ENCODE data around the gene NDC1.

Gene NDC1

GRCh38 chr1:53847980-53848379, 9.9 kb upstream of the NDC1 start:
- Histone ChIP-seq H2AFZ (ENCODE audit: low read depth) (no peak overlapping the region), H3K27me3 (ENCODE audit: insufficient read depth, low read depth) (no peaks in the 10 kb centered on the region), H3K79me2 (ENCODE audit: insufficient read depth, low read depth) (no peaks in the 10 kb centered on the region), H3K4me2 (no peak overlapping the region), H3K36me3 (ENCODE audit: insufficient read depth) (no peaks in the 10 kb centered on the region), H3K4me1 (ENCODE audit: low read depth, poor library complexity, severe bottlenecking) (no peaks in the 10 kb centered on the region), H3K27ac (no peak overlapping the region), H4K20me1 (ENCODE audit: insufficient read depth) (no peaks in the 10 kb centered on the region), H3K9ac (no peak overlapping the region), H3K4me3 (IDR thresholded peaks at IDR 0.05; ENCODE audit: insufficient read depth, low read depth, low read length) (no peak overlapping the region)
- no peak for TF ChIP-seq CTCF (conservative IDR thresholded peaks at IDR 0.05; ENCODE audit: low read depth, low read length)

- Histone ChIP-seq H3K4me2 (no peak overlapping the region), H2AFZ (ENCODE audit: low read depth) (no peak overlapping the region), H3K27ac (no peak overlapping the region), H4K20me1 (ENCODE audit: insufficient read depth) (no peaks in the 10 kb centered on the region), H3K27me3 (ENCODE audit: insufficient read depth, low read depth) (no peaks in the 10 kb centered on the region), H3K4me3 (IDR thresholded peaks at IDR 0.05; ENCODE audit: insufficient read depth, low read depth, low read length) (no peak overlapping the region), H3K4me1 (ENCODE audit: low read depth, poor library complexity, severe bottlenecking) (peaks cover 5% of the 10 kb centered on the region), H3K36me3 (ENCODE audit: insufficient read depth) (no peaks in the 10 kb centered on the region), H3K9ac (no peak overlapping the region), H3K79me2 (ENCODE audit: insufficient read depth, low read depth) (peaks cover 6% of the 10 kb centered on the region)
- TF ChIP-seq CTCF (conservative IDR thresholded peaks at IDR 0.05; ENCODE audit: low read depth, low read length): no peak
These were observed 4.3 kb upstream of the NDC1 start for GRCh38 chr1:53842347-53842746.

GRCh38 chr1:53838654-53838974, 518 bp upstream of the NDC1 start:
- peaks cover 4% of the 10 kb centered on the region; the same call in 1 of the 2 replicates for H3K36me3 ChIP-seq (ENCODE audit: insufficient read depth)
- peaks cover 44% of the 10 kb centered on the region for H3K79me2 ChIP-seq (ENCODE audit: insufficient read depth, low read depth)
- H3K4me1 ChIP-seq (ENCODE audit: low read depth, poor library complexity, severe bottlenecking): peaks cover 21% of the 10 kb centered on the region
- H3K27ac ChIP-seq: peak overlapping the region; percentile 96
- no peak; the same call in 1 of the 2 replicates for TF ChIP-seq CTCF (conservative IDR thresholded peaks at IDR 0.05; ENCODE audit: low read depth, low read length)
- H3K4me3 ChIP-seq (IDR thresholded peaks at IDR 0.05; ENCODE audit: insufficient read depth, low read depth, low read length): no peak overlapping the region
- peak overlapping the region; percentile 75 for H2AFZ ChIP-seq (ENCODE audit: low read depth)
- peak overlapping the region; percentile 95; the same call in 1 of the 2 replicates for H3K9ac ChIP-seq
- H3K27me3 ChIP-seq (ENCODE audit: insufficient read depth, low read depth): no peaks in the 10 kb centered on the region
- H4K20me1 ChIP-seq (ENCODE audit: insufficient read depth): 0 out of 2 replicates have a peak, but pooled peaks cover 4% of the 10 kb centered on the region
- peak overlapping the region; percentile 63 for H3K4me2 ChIP-seq

GRCh38 chr1:53837646-53837923, 511 bp downstream of the NDC1 start:
- Histone ChIP-seq H3K36me3 (ENCODE audit: insufficient read depth) (peaks cover 4% of the 10 kb centered on the region; the same call in 1 of the 2 replicates), H4K20me1 (ENCODE audit: insufficient read depth) (0 out of 2 replicates have a peak, but pooled peaks cover 6% of the 10 kb centered on the region), H3K79me2 (ENCODE audit: insufficient read depth, low read depth) (peaks cover 54% of the 10 kb centered on the region), H3K4me1 (ENCODE audit: low read depth, poor library complexity, severe bottlenecking) (peaks cover 21% of the 10 kb centered on the region), H3K27me3 (ENCODE audit: insufficient read depth, low read depth) (no peaks in the 10 kb centered on the region), H3K4me2 (peak overlapping the region; percentile 65), H3K4me3 (IDR thresholded peaks at IDR 0.05; ENCODE audit: insufficient read depth, low read depth, low read length) (peak overlapping the region; percentile 89), H3K9ac (peak overlapping the region; percentile 95), H2AFZ (ENCODE audit: low read depth) (peak overlapping the region; percentile 75), H3K27ac (peak overlapping the region; percentile 96)
- no peak for TF ChIP-seq CTCF (conservative IDR thresholded peaks at IDR 0.05; ENCODE audit: low read depth, low read length)

Data from KMS-11 (cell line).